ENCODE measurements around the gene ARSK.
"Not testable (repeated sequence)": the region's sequence is repeated elsewhere in the genome, so short reads cannot be mapped to it uniquely, and the experiment has no call there.

The ARSK gene

GRCh38 chr5:95623706-95624105 lies 68.8 kb downstream of the ARSK start:
- no peak for DNase-seq

GRCh38 chr5:95624368-95624767 lies 69.5 kb downstream of the ARSK start:
- DNase-seq: no peak

GRCh38 chr5:95626701-95627100 lies 71.8 kb downstream of the ARSK start:
- no peak for DNase-seq

- no peak for DNase-seq
Observed at GRCh38 chr5:95627971-95628810, 73.3 kb downstream of the ARSK start.

GRCh38 chr5:95628933-95629332 lies 74.0 kb downstream of the ARSK start:
- no peak for DNase-seq

- no peak for DNase-seq
Observed at GRCh38 chr5:95630394-95630917, 75.6 kb downstream of the ARSK start.

GRCh38 chr5:95631255-95631958 lies 76.5 kb downstream of the ARSK start:
- DNase-seq: peak; percentile 74

- peak; percentile 58 for DNase-seq
Observed at GRCh38 chr5:95631991-95632675, 77.2 kb downstream of the ARSK start.

- DNase-seq: not testable (repeated sequence)
Observed at GRCh38 chr5:95632942-95633341, 78.0 kb downstream of the ARSK start.

GRCh38 chr5:95633671-95634070 lies 78.8 kb downstream of the ARSK start:
- no peak for DNase-seq

- DNase-seq: no peak
Observed at GRCh38 chr5:95634081-95634480, 79.2 kb downstream of the ARSK start.

- no peak for DNase-seq
Observed at GRCh38 chr5:95638632-95639031, 83.7 kb downstream of the ARSK start.

- no peak for DNase-seq
Observed at GRCh38 chr5:95641741-95642220, 86.9 kb downstream of the ARSK start.

- no peak for DNase-seq
Observed at GRCh38 chr5:95643152-95643551, 88.3 kb downstream of the ARSK start.

- DNase-seq: peak; percentile 48
Observed at GRCh38 chr5:95644351-95645042, 89.6 kb downstream of the ARSK start.

GRCh38 chr5:95646226-95646568 lies 91.3 kb downstream of the ARSK start:
- not testable (repeated sequence) for DNase-seq

- peak; percentile 96 for DNase-seq
Observed at GRCh38 chr5:95646569-95647431, 91.9 kb downstream of the ARSK start, which contains the start of gene RFESD. RFESD (plus strand) TSS chr5:95646777; CDS start chr5:95652272, 5,495 bp downstream.

- DNase-seq: no peak
Observed at GRCh38 chr5:95647886-95648860, 93.3 kb downstream of the ARSK start.

- DNase-seq: no peak
Observed at GRCh38 chr5:95649274-95649673, 94.4 kb downstream of the ARSK start.

Measured in fibroblast of skin of right quadriceps (primary cell).